GM12878 (cell line): ENCODE results near the gene CAB39L. TPM values are rescaled to one million over a fixed set of nuclear protein-coding genes. Genes with fewer than 3 reads are reported as not detected.

Source experiments
- ATAC-seq: fragments of 200-7000 bp; cut with Tn5 transposase; 3 replicates; pipeline ENCODE4 v1.9.1; 2020; ENCODE audit warnings: mild to moderate bottlenecking, moderate library complexity
- BruUV-seq: library from RNA; stranded (reverse); fragments of 400-500 nt; replicated peaks from 2 replicates; lab custom pipeline; 2021; lab: Mats Ljungman, UMichigan
- CTCF ChIA-PET: fragments of 300-600 bp; sonication (Branson Sonifier 250); formaldehyde crosslinking; extraction: SDS; loops from one replicate; lab custom pipeline; 2021; ENCODE audit warnings: inconsistent platforms; lab: Yijun Ruan, JAX
- POLR2A ChIA-PET: fragments of 350-600 bp; formaldehyde crosslinking; extraction: SDS; loops from one replicate; lab custom pipeline; 2021; ENCODE audit warnings: inconsistent platforms; lab: Charles Lee
- RAD21 ChIA-PET: fragments of 300-600 bp; sonication (Branson Sonifier 250); formaldehyde crosslinking; loops from one replicate; lab custom pipeline; 2023; ENCODE audit warnings: antibody characterized with exemption; ENCODE audit not compliant: unreplicated experiment; lab: Charles Lee
- SMC1A ChIA-PET: fragments of 300-600 bp; sonication (Branson Sonifier 250); formaldehyde crosslinking; loops from one replicate; lab custom pipeline; 2023; ENCODE audit not compliant: unreplicated experiment, uncharacterized antibody; lab: Charles Lee
- DNase-seq: peaks from one replicate; pipeline ENCODE4 v3.0.0-alpha.2; 2011; ENCODE audit warnings: low read depth, low spot score
- FAIRE-seq: peaks from 3 replicates; lab custom pipeline; 2011; peaks lifted over from hg19 to GRCh38; lab: Jason Lieb, UNC
- H2AFZ ChIP-seq: 2 replicates; pipeline ENCODE4 v1.6.0; 2011; ENCODE audit warnings: low read depth, low read length, control low read depth; ENCODE audit not compliant: control insufficient read depth
- H3K27ac ChIP-seq: 2 replicates; pipeline ENCODE4 v1.5.1; 2011; ENCODE audit warnings: control low read depth; ENCODE audit not compliant: control insufficient read depth, insufficient read depth
- H3K27me3 ChIP-seq, 2 experiments: replicated peaks in 1 of 2; 2 replicates each; pipeline versions ENCODE4 v1.6.0 to v1.6.1; 2011; ENCODE audit warnings: low read length in 1 of 2; ENCODE audit not compliant: control insufficient read depth in 2 of 2, insufficient read depth in 2 of 2
- H3K36me3 ChIP-seq, 2 experiments: 2 replicates each; pipeline ENCODE4 v1.5.1; 2011; ENCODE audit warnings: low read length in 1 of 2; ENCODE audit not compliant: control insufficient read depth in 2 of 2, insufficient read depth in 2 of 2
- H3K4me1 ChIP-seq: 2 replicates; pipeline ENCODE4 v1.6.1; 2011; ENCODE audit warnings: mild to moderate bottlenecking, low read length, moderate library complexity, mixed read lengths; ENCODE audit not compliant: control insufficient read depth, insufficient read depth
- H3K4me2 ChIP-seq: 2 replicates; pipeline ENCODE4 v1.6.0; 2011; ENCODE audit warnings: control low read depth; ENCODE audit not compliant: control insufficient read depth, insufficient read depth
- H3K4me3 ChIP-seq: fragments of 200-600 bp; sonication (generic); 2 replicates; pipeline ENCODE4 v1.5.1; 2016
- H3K79me2 ChIP-seq: 2 replicates; pipeline ENCODE4 v1.6.0; 2011; ENCODE audit warnings: low read length; ENCODE audit not compliant: control insufficient read depth, insufficient read depth
- H3K9ac ChIP-seq: 2 replicates; pipeline ENCODE4 v1.8.0; 2011; ENCODE audit warnings: low read length, control low read depth, mixed read lengths; ENCODE audit not compliant: control insufficient read depth, insufficient read depth
- H3K9me3 ChIP-seq: replicated peaks from 3 replicates; pipeline ENCODE4 v1.5.1; 2011; ENCODE audit warnings: mild to moderate bottlenecking, low read length; ENCODE audit not compliant: control insufficient read depth, insufficient read depth
- H4K20me1 ChIP-seq: 2 replicates; pipeline ENCODE4 v1.6.0; 2011; ENCODE audit not compliant: control insufficient read depth, insufficient read depth
- ATF3 ChIP-seq: IDR thresholded peaks from 2 replicates; pipeline ENCODE4 v1.6.1; 2011; ENCODE audit warnings: low read depth, mild to moderate bottlenecking, low read length, moderate library complexity, borderline replicate concordance; ENCODE audit errors: extremely low read depth
- ATF7 ChIP-seq: fragments of 450-650 bp; IDR thresholded peaks from 2 replicates; pipeline ENCODE4 v1.6.1; 2016; ENCODE audit warnings: low read depth, mild to moderate bottlenecking
- BACH1 ChIP-seq: fragments of 450-650 bp; IDR thresholded peaks from 2 replicates; pipeline ENCODE4 v1.6.1; 2017; ENCODE audit warnings: mild to moderate bottlenecking, borderline replicate concordance
- BHLHE40 ChIP-seq, 2 experiments: fragments of 450-650 bp in 1 of 2; IDR thresholded peaks; 2 replicates each; pipeline ENCODE4 v1.6.1; 2011 to 2017; ENCODE audit warnings: low read depth in 2 of 2, borderline replicate concordance in 1 of 2, improper control_type of control experiment in 1 of 2, low read length in 1 of 2, mild to moderate bottlenecking in 1 of 2
- CHD2 ChIP-seq: IDR thresholded peaks from 2 replicates; pipeline ENCODE4 v1.6.1; 2011; ENCODE audit warnings: low read depth, low read length, improper control_type of control experiment, borderline replicate concordance
- JUNB ChIP-seq: IDR thresholded peaks from 2 replicates; pipeline ENCODE4 v1.6.1; 2016; ENCODE audit warnings: antibody characterized with exemption, mild to moderate bottlenecking
- MXI1 ChIP-seq: fragments of 150-350 bp; IDR thresholded peaks from 2 replicates; pipeline ENCODE4 v1.6.1; 2011; ENCODE audit warnings: low read depth, mild to moderate bottlenecking, inconsistent platforms, low read length, improper control_type of control experiment
- PAX5 ChIP-seq: IDR thresholded peaks from 2 replicates; pipeline ENCODE4 v1.6.1; 2011; ENCODE audit warnings: low read depth, low read length, borderline replicate concordance
- POLR2A ChIP-seq: IDR thresholded peaks from 2 replicates; pipeline ENCODE4 v1.6.1; 2011; ENCODE audit warnings: low read depth, mild to moderate bottlenecking, low read length
- POLR2AphosphoS2 ChIP-seq: IDR thresholded peaks from 2 replicates; pipeline ENCODE4 v1.6.1; 2011; ENCODE audit warnings: low read depth, mild to moderate bottlenecking, low read length, improper control_type of control experiment, moderate library complexity
- POU2F2 ChIP-seq: IDR thresholded peaks from 3 replicates; pipeline ENCODE4 v1.6.1; 2011; ENCODE audit warnings: low read depth, mild to moderate bottlenecking, low read length, borderline replicate concordance
- PRDM15 ChIP-seq: fragments of 450-650 bp; formaldehyde crosslinking; IDR thresholded peaks from 2 replicates; pipeline ENCODE4 v1.4.0; 2020; ENCODE audit warnings: mild to moderate bottlenecking, moderate library complexity
- RFX5 ChIP-seq: IDR thresholded peaks from 2 replicates; pipeline ENCODE4 v1.6.1; 2011; ENCODE audit warnings: low read depth, low read length, improper control_type of control experiment
- ZBTB40 ChIP-seq: fragments of 450-650 bp; IDR thresholded peaks from 2 replicates; pipeline ENCODE4 v1.6.1; 2016; ENCODE audit warnings: mild to moderate bottlenecking, moderate library complexity, borderline replicate concordance
- ZNF217 ChIP-seq: fragments of 450-650 bp; IDR thresholded peaks from 2 replicates; pipeline ENCODE4 v1.6.1; 2017; ENCODE audit warnings: antibody characterized with exemption, mild to moderate bottlenecking
- ZNF24 ChIP-seq: fragments of 450-650 bp; IDR thresholded peaks from 2 replicates; pipeline ENCODE4 v1.6.1; 2017; ENCODE audit warnings: antibody characterized with exemption, mild to moderate bottlenecking
- WGBS: methylation state at CpG from one replicate; pipeline ENCODE4 v1.1.6; 2016; ENCODE audit warnings: low lambda C conversion rate; ENCODE audit not compliant: insufficient replicate concordance, insufficient coverage; ENCODE audit errors: missing lambda C conversion rate; 5-methylcytosine and 5-hydroxymethylcytosine counted together
- in situ Hi-C: fragments of 300-500 bp; cut with MboI; formaldehyde crosslinking; loops from 9 replicates; pipeline ENCODE4 v1.14.3; 2018; ENCODE audit warnings: mixed read lengths
- intact Hi-C: fragments of 100-400 bp; cut with micrococcal nuclease; formaldehyde crosslinking; loops from one replicate; pipeline ENCODE4 v1.14.2; 2022; ENCODE audit not compliant: unreplicated experiment
- polyA plus RNA-seq, 11 experiments: library from polyadenylated mRNA; depleted of rRNA in 4 of 11; unstranded in 6 of 11; stranded (reverse) in 5 of 11; fragments of >200 nt; fragmentation: Nextera tagmentation in 4 of 11; fragmentation: Illumina TruSeq in 1 of 11; extraction: Ambion mirVana in 4 of 11; extraction: Trizol in 1 of 11; gene quantifications; 1 replicate in 1 of 11; 2 replicates in 10 of 11; pipeline versions ENCODE4 v1.2.1 to v1.2.3, GENCODE V29; 2011 to 2016; ENCODE audit warnings: inconsistent platforms in 2 of 11, missing spikeins in 2 of 11, low read depth in 1 of 11
- total RNA-seq, 4 experiments: library from RNA; depleted of rRNA in 3 of 4; stranded (reverse); fragments of >200 nt in 3 of 4; fragmentation: Illumina TruSeq in 1 of 4; extraction: Trizol in 1 of 4; gene quantifications; 2 replicates each; pipeline versions ENCODE4 v1.2.1 to v1.2.3, GENCODE V29; 2013 to 2021

CAB39L gene
- total and polyA plus RNA-seq, 10 of the 15 experiments (the other 5 are each of a cell fraction or from before 2014, with no cell fraction given) = 0.88 to 3.0 (median 1.7) TPM

- TF ChIP-seq ZBTB40 (no peak), BACH1 (no peak), RFX5 (no peak), ATF7 (no peak), PAX5 (no peak), ZNF217 (no peak)
These were observed 95.1 kb downstream of the CAB39L start (continued) for GRCh38 chr13:49348751-49349150.

- H3K9ac ChIP-seq = no peak overlapping the region
- no peak for ATAC-seq
- ChIA-PET POLR2A (no interaction called here), SMC1A (no interaction called here), CTCF (no interaction called here), RAD21 (no interaction called here)
- no peak overlapping the region for H3K4me3 ChIP-seq
- H3K36me3 ChIP-seq = no peaks in the 10 kb centered on the region
- no peaks in the 10 kb centered on the region for H3K4me1 ChIP-seq
- WGBS = 89% methylated on average over 21 of the region's 23 CpGs
- no TSS peak for BruUV-seq
- intact Hi-C loops (no loop called here), in situ Hi-C loops (no loop called here)
- DNase-seq = no peak
- H3K4me2 ChIP-seq = no peak overlapping the region
- H4K20me1 ChIP-seq = no peaks in the 10 kb centered on the region
- no peak for FAIRE-seq
- no peaks in the 10 kb centered on the region for H3K9me3 ChIP-seq
- H2AFZ ChIP-seq = no peak overlapping the region
- H3K27ac ChIP-seq = no peak overlapping the region
- H3K27me3 ChIP-seq = no peaks in the 10 kb centered on the region
- H3K79me2 ChIP-seq = no peaks in the 10 kb centered on the region
- TF ChIP-seq POLR2A (no peak), POU2F2 (no peak), ATF3 (no peak), JUNB (no peak), PRDM15 (CRISPR knock-in tag) (no peak), BHLHE40 (IDR thresholded peaks at IDR 0.05; ENCODE audit: borderline replicate concordance in 1 of 2, low read depth in 2 of 2, low read length in 1 of 2) (no peak), CHD2 (no peak), ZNF24 (no peak), POLR2AphosphoS2 (no peak), MXI1 (no peak), PAX5 (no peak)
These were observed 96.0 kb downstream of the CAB39L start for GRCh38 chr13:49347650-49348385.
